Testis (tissue), 2 donors: ENCODE measurements around the gene SLC22A23.

Experiments used
- CTCF ChIP-seq, 3 experiments: fragments of 450-650 bp in 2 of 3; fragments of 200-600 bp in 1 of 3; sonication (generic) in 1 of 3; IDR thresholded peaks; one replicate each; pipeline ENCODE4 v1.5.1; 2016 to 2019; ENCODE audit warnings: antibody characterized with exemption in 3 of 3, mild to moderate bottlenecking in 2 of 3, moderate library complexity in 1 of 3
- POLR2A ChIP-seq: fragments of 450-650 bp; IDR thresholded peaks from one replicate; pipeline ENCODE4 v1.6.1; 2017; ENCODE audit warnings: antibody characterized with exemption, mild to moderate bottlenecking, moderate library complexity

- TF ChIP-seq CTCF (IDR thresholded peaks at IDR 0.05) (no peak), POLR2A (no peak)
Observed at GRCh38 chr6:3346476-3346875, 110.4 kb downstream of the SLC22A23 start.
